Cardiac fibroblast (primary cell): ENCODE measurements around the gene DDO.

ENCODE experiments used
- DNase-seq, 2 donors: peaks; one replicate each; pipeline versions ENCODE4 v3.0.0 to v3.0.0-alpha.2; 2010; ENCODE audit warnings: low read depth in 2 of 2
- H3K4me3 ChIP-seq, 2 donors: replicated peaks in 1 of 2; 1 replicate in 1 of 2; 2 replicates in 1 of 2; pipeline ENCODE4 v1.5.1; 2011; ENCODE audit warnings: low read depth in 2 of 2, low read length in 2 of 2, mild to moderate bottlenecking in 2 of 2, moderate library complexity in 1 of 2
- CTCF ChIP-seq: IDR thresholded peaks from one replicate; pipeline ENCODE4 v1.5.1; 2011; ENCODE audit warnings: low read depth, mild to moderate bottlenecking, low read length, inconsistent platforms

Gene DDO

GRCh38 chr6:110434961-110435602, 19.7 kb upstream of the DDO start:
- no peak for TF ChIP-seq CTCF
- DNase-seq: no peak
- H3K4me3 ChIP-seq: no peak overlapping the region

GRCh38 chr6:110432285-110432900, 17.0 kb upstream of the DDO start:
- no peak for DNase-seq
- H3K4me3 ChIP-seq: no peak overlapping the region
- no peak for TF ChIP-seq CTCF

- no peak for TF ChIP-seq CTCF
- no peak overlapping the region for H3K4me3 ChIP-seq
- no peak for DNase-seq
Observed at GRCh38 chr6:110430741-110431140, 15.4 kb upstream of the DDO start.

GRCh38 chr6:110430236-110430635, 14.9 kb upstream of the DDO start:
- no peak overlapping the region for H3K4me3 ChIP-seq
- no peak for DNase-seq
- TF ChIP-seq CTCF: no peak

- no peak for TF ChIP-seq CTCF
- DNase-seq: no peak
- no peak overlapping the region for H3K4me3 ChIP-seq
Observed at GRCh38 chr6:110428153-110428552, 12.8 kb upstream of the DDO start.

GRCh38 chr6:110425816-110426215, 10.4 kb upstream of the DDO start:
- no peak for TF ChIP-seq CTCF
- DNase-seq: no peak
- no peak overlapping the region for H3K4me3 ChIP-seq

- DNase-seq: peak in 1 of 2 donors; percentile 10
- H3K4me3 ChIP-seq: no peak overlapping the region
- no peak for TF ChIP-seq CTCF
Observed at GRCh38 chr6:110422444-110422822, 7.1 kb upstream of the DDO start.
